Smooth muscle cell (in vitro differentiated cells): Measurements from ENCODE around the gene GDF2. TPM values are rescaled to one million over a fixed set of nuclear protein-coding genes. Genes with fewer than 3 reads are reported as not detected.

ENCODE experiments used
- DNase-seq: peaks from one replicate; lab custom pipeline; 2025; ENCODE audit not compliant: unreplicated experiment; lab: John Stamatoyannopoulos, UW
- H2AFZ ChIP-seq: fragments of 200-600 bp; sonication (generic); 2 replicates; pipeline ENCODE4 v1.6.0; 2016; ENCODE audit warnings: antibody characterized with exemption, low read depth, mild to moderate bottlenecking
- H3F3A ChIP-seq: fragments of 200-600 bp; sonication (generic); 2 replicates; pipeline ENCODE4 v1.6.0; 2017; ENCODE audit warnings: antibody characterized with exemption, low read depth
- H3K27ac ChIP-seq: fragments of 200-600 bp; sonication (generic); 2 replicates; pipeline ENCODE4 v1.5.1; 2016; ENCODE audit warnings: low read depth, mild to moderate bottlenecking
- H3K27me3 ChIP-seq: fragments of 200-600 bp; sonication (generic); 2 replicates; pipeline ENCODE4 v1.6.1; 2016; ENCODE audit warnings: low read depth, mild to moderate bottlenecking
- H3K36me3 ChIP-seq: fragments of 200-600 bp; sonication (generic); 2 replicates; pipeline ENCODE4 v1.5.1; 2016; ENCODE audit warnings: low read depth
- H3K4me1 ChIP-seq: fragments of 200-600 bp; sonication (generic); 2 replicates; pipeline ENCODE4 v1.5.1; 2016; ENCODE audit warnings: low read depth
- H3K4me2 ChIP-seq: fragments of 200-600 bp; sonication (generic); 2 replicates; pipeline ENCODE4 v1.6.0; 2016; ENCODE audit warnings: mild to moderate bottlenecking
- H3K4me3 ChIP-seq: fragments of 200-600 bp; sonication (generic); 2 replicates; pipeline ENCODE4 v1.5.1; 2016; ENCODE audit warnings: mild to moderate bottlenecking
- H3K79me2 ChIP-seq: fragments of 200-600 bp; sonication (generic); 2 replicates; pipeline ENCODE4 v1.6.0; 2016; ENCODE audit warnings: low read depth, mild to moderate bottlenecking
- H3K9ac ChIP-seq: fragments of 200-600 bp; sonication (generic); 2 replicates; pipeline ENCODE4 v1.6.0; 2016; ENCODE audit warnings: low read depth
- H3K9me3 ChIP-seq: fragments of 200-600 bp; sonication (generic); replicated peaks from 2 replicates; pipeline ENCODE4 v1.5.1; 2016; ENCODE audit warnings: low read depth
- H4K20me1 ChIP-seq: fragments of 200-600 bp; sonication (generic); 2 replicates; pipeline ENCODE4 v1.6.0; 2016; ENCODE audit warnings: low read depth
- WGBS: methylation state at CpG from one replicate; pipeline ENCODE4 v1.1.7; 2016; ENCODE audit warnings: low lambda C conversion rate; 5-methylcytosine and 5-hydroxymethylcytosine counted together
- polyA plus RNA-seq: library from polyadenylated mRNA; unstranded; fragments of >200 nt; fragmentation: Nextera tagmentation; extraction: Ambion mirVana; gene quantifications from 2 replicates; pipeline ENCODE4 v1.2.1, GENCODE V29; 2016
- total RNA-seq: library from RNA; depleted of rRNA; stranded (reverse); fragments of >200 nt; gene quantifications from 2 replicates; pipeline ENCODE4 v1.2.3, GENCODE V29; 2014
- TF ChIP-seq, protein P1 (sequence below): fragments of 200-600 bp; sonication (generic); IDR thresholded peaks from 2 replicates; pipeline ENCODE4 v1.5.1; 2017; ENCODE audit warnings: borderline replicate concordance, mild to moderate bottlenecking, antibody characterized with exemption; ENCODE audit not compliant: insufficient read depth, poor library complexity, severe bottlenecking

The GDF2 gene
- total and polyA plus RNA-seq, 2 experiments from 2014 or later, result not detected

- WGBS, result 6% methylated on average over 56 of the region's 57 CpGs
- no peak for DNase-seq
- Histone ChIP-seq H3K4me1 (peaks cover 22% of the 10 kb centered on the region), H3K79me2 (no peaks in the 10 kb centered on the region), H3K9ac (no peak overlapping the region), H2AFZ (no peak overlapping the region), H4K20me1 (no peaks in the 10 kb centered on the region), H3F3A (no peaks in the 10 kb centered on the region), H3K27ac (no peak overlapping the region), H3K4me2 (peak overlapping the region; percentile 94), H3K4me3 (peak overlapping the region; percentile 58), H3K9me3 (no peaks in the 10 kb centered on the region), H3K27me3 (peaks cover 70% of the 10 kb centered on the region), H3K36me3 (no peaks in the 10 kb centered on the region)
- TF ChIP-seq, protein P1, sequence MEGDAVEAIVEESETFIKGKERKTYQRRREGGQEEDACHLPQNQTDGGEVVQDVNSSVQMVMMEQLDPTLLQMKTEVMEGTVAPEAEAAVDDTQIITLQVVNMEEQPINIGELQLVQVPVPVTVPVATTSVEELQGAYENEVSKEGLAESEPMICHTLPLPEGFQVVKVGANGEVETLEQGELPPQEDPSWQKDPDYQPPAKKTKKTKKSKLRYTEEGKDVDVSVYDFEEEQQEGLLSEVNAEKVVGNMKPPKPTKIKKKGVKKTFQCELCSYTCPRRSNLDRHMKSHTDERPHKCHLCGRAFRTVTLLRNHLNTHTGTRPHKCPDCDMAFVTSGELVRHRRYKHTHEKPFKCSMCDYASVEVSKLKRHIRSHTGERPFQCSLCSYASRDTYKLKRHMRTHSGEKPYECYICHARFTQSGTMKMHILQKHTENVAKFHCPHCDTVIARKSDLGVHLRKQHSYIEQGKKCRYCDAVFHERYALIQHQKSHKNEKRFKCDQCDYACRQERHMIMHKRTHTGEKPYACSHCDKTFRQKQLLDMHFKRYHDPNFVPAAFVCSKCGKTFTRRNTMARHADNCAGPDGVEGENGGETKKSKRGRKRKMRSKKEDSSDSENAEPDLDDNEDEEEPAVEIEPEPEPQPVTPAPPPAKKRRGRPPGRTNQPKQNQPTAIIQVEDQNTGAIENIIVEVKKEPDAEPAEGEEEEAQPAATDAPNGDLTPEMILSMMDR, result peak; percentile 30
These were observed 21.8 kb upstream of the GDF2 start for GRCh38 chr10:47300429-47300931.

- TF ChIP-seq, protein P1, result no peak
- H3K4me2 ChIP-seq, result no peak overlapping the region
These were observed 20.4 kb upstream of the GDF2 start for GRCh38 chr10:47301833-47302232.

GRCh38 chr10:47303105-47303504 is 19.1 kb upstream of the GDF2 start:
- DNase-seq, result no peak
- H3K9me3 ChIP-seq, result no peaks in the 10 kb centered on the region
- H3K4me3 ChIP-seq, result no peak overlapping the region
- H4K20me1 ChIP-seq, result no peaks in the 10 kb centered on the region
- peaks cover 12% of the 10 kb centered on the region for H3K4me1 ChIP-seq
- H3K36me3 ChIP-seq, result no peaks in the 10 kb centered on the region
- WGBS, result 89% methylated on average over 7 of the region's 7 CpGs
- H3K9ac ChIP-seq, result no peak overlapping the region
- H3K79me2 ChIP-seq, result no peaks in the 10 kb centered on the region
- H3K27me3 ChIP-seq, result peaks cover 65% of the 10 kb centered on the region
- TF ChIP-seq, protein P1, result no peak
- H3F3A ChIP-seq, result no peaks in the 10 kb centered on the region
- no peak overlapping the region for H2AFZ ChIP-seq
- H3K4me2 ChIP-seq, result no peak overlapping the region
- H3K27ac ChIP-seq, result no peak overlapping the region

More at GRCh38 chr10:47301833-47302232, 20.4 kb upstream of the GDF2 start:
- Histone ChIP-seq H3K9ac (no peak overlapping the region), H3K4me1 (peaks cover 22% of the 10 kb centered on the region), H4K20me1 (no peaks in the 10 kb centered on the region), H3K4me3 (no peak overlapping the region), H3K36me3 (no peaks in the 10 kb centered on the region), H3K79me2 (no peaks in the 10 kb centered on the region), H3K27me3 (peaks cover 65% of the 10 kb centered on the region), H3K9me3 (no peaks in the 10 kb centered on the region), H3K27ac (no peak overlapping the region), H3F3A (no peaks in the 10 kb centered on the region), H2AFZ (no peak overlapping the region)
- no peak for DNase-seq
- WGBS, result 94% methylated on average over 2 of the region's 2 CpGs

GRCh38 chr10:47303866-47304265 is 18.4 kb upstream of the GDF2 start:
- no peak overlapping the region for H3K4me3 ChIP-seq
- no peaks in the 10 kb centered on the region for H3K79me2 ChIP-seq
- 90% methylated on average over 6 of the region's 6 CpGs for WGBS
- peaks cover 12% of the 10 kb centered on the region for H3K4me1 ChIP-seq
- no peaks in the 10 kb centered on the region for H3K36me3 ChIP-seq
- peaks cover 57% of the 10 kb centered on the region for H3K27me3 ChIP-seq
- H3K9ac ChIP-seq, result no peak overlapping the region
- H2AFZ ChIP-seq, result no peak overlapping the region
- no peaks in the 10 kb centered on the region for H3K9me3 ChIP-seq
- no peaks in the 10 kb centered on the region for H3F3A ChIP-seq
- H4K20me1 ChIP-seq, result no peaks in the 10 kb centered on the region
- no peak overlapping the region for H3K4me2 ChIP-seq
- no peak overlapping the region for H3K27ac ChIP-seq
- no peak for DNase-seq
- TF ChIP-seq, protein P1, result no peak
